ENCODE data around the gene ATP4A.

DNA sequence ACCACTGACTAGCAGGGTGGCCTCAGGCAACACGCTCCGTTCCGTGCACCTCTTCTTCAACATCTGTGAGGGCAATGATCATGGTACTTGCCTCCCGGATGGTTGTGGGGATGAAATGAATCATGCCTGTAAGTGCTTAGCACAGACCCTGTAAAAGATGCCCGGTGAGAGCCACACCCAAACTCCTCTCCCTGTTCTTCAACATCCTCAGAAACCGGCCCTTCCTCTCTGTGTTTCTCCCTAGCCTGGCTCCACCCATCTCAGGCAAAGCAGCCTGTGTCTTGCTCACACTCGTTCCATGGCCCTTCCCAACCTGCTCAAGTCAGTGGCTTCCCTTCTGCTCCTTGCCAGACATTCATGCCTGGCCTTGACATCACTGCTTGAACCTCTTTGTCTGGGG is 44.2 kb downstream of the ATP4A start:
- TF ChIP-seq, protein P1, sequence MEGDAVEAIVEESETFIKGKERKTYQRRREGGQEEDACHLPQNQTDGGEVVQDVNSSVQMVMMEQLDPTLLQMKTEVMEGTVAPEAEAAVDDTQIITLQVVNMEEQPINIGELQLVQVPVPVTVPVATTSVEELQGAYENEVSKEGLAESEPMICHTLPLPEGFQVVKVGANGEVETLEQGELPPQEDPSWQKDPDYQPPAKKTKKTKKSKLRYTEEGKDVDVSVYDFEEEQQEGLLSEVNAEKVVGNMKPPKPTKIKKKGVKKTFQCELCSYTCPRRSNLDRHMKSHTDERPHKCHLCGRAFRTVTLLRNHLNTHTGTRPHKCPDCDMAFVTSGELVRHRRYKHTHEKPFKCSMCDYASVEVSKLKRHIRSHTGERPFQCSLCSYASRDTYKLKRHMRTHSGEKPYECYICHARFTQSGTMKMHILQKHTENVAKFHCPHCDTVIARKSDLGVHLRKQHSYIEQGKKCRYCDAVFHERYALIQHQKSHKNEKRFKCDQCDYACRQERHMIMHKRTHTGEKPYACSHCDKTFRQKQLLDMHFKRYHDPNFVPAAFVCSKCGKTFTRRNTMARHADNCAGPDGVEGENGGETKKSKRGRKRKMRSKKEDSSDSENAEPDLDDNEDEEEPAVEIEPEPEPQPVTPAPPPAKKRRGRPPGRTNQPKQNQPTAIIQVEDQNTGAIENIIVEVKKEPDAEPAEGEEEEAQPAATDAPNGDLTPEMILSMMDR (IDR thresholded peaks at IDR 0.05) = no peak
- TF ChIP-seq POLR2A (IDR thresholded peaks at IDR 0.05) = no peak
